ENCODE measurements around the gene ATP6V0A1. TPM values are rescaled to one million over a fixed set of nuclear protein-coding genes. Genes with fewer than 3 reads are reported as not detected.

Gene ATP6V0A1
- total RNA-seq = 10 to 100 TPM; 63.2 to 95.6 TPM

DNA sequence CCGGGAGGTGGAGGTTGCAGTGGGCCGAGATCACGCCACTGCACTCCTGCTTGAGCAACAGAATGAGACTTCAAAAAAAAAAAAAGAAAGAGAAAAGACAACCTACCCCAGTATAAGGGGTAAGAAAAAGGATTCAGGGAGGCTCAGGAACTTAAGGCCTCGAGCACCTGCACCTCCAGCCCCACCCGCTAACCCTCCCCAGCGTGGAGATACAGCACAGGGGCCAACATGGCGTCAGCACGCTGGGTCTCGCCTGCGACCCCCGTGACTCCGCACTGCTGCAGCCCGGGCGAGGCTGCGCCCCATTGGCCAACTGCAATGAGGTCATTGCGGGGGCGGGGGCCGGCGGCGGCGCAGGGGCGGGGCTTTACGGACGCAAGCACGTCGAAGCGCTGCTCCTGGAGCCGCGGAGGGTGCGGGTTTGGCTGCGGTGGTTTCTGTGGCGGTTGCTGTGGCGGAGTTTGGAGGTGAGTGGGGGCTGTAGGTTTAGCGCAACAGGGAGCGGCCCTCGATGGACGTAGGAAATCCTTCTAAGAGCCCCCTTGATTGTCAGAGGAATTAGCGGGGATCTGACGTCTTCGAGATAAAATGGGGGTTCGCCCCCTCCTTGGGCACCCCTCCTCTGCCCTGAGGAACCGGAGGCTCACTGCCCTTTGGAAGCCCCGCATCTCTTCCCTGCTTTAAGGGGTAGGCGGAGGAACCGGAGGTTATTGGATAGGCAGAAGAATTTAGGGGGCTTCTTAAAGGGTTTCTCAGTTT, at the start of gene ATP6V0A1:
TSS of gene ATP6V0A1 (plus strand) at position 382 of the 759 bp plus-strand sequence. CDS start 2,017 bp downstream, outside the sequence.
- DNase-seq (ENCODE audit: low spot score) (peak; percentile 81), ATAC-seq (ENCODE audit: insufficient number of reproducible peaks, low FRiP score, low read depth) (peak; percentile 44)
- Histone ChIP-seq H3K4me3 (peak within 1 kb of the TSS; percentile 97), H3K4me1 (ENCODE audit: control insufficient read depth in 1 of 2, low read depth in 2 of 2) (peaks cover 14 to 21% of the 10 kb centered on the region in 2 donors), H3K36me3 (no peaks in the 10 kb centered on the region), H3K27me3 (replicated peaks; ENCODE audit: insufficient read depth) (no peaks in the 10 kb centered on the region), H3K27ac (peak within 1 kb of the TSS; percentile 88 to 97), H3K9me3 (no peaks in the 10 kb centered on the region)
- TF ChIP-seq, protein P1, sequence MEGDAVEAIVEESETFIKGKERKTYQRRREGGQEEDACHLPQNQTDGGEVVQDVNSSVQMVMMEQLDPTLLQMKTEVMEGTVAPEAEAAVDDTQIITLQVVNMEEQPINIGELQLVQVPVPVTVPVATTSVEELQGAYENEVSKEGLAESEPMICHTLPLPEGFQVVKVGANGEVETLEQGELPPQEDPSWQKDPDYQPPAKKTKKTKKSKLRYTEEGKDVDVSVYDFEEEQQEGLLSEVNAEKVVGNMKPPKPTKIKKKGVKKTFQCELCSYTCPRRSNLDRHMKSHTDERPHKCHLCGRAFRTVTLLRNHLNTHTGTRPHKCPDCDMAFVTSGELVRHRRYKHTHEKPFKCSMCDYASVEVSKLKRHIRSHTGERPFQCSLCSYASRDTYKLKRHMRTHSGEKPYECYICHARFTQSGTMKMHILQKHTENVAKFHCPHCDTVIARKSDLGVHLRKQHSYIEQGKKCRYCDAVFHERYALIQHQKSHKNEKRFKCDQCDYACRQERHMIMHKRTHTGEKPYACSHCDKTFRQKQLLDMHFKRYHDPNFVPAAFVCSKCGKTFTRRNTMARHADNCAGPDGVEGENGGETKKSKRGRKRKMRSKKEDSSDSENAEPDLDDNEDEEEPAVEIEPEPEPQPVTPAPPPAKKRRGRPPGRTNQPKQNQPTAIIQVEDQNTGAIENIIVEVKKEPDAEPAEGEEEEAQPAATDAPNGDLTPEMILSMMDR (IDR thresholded peaks at IDR 0.05) = no peak

DNA sequence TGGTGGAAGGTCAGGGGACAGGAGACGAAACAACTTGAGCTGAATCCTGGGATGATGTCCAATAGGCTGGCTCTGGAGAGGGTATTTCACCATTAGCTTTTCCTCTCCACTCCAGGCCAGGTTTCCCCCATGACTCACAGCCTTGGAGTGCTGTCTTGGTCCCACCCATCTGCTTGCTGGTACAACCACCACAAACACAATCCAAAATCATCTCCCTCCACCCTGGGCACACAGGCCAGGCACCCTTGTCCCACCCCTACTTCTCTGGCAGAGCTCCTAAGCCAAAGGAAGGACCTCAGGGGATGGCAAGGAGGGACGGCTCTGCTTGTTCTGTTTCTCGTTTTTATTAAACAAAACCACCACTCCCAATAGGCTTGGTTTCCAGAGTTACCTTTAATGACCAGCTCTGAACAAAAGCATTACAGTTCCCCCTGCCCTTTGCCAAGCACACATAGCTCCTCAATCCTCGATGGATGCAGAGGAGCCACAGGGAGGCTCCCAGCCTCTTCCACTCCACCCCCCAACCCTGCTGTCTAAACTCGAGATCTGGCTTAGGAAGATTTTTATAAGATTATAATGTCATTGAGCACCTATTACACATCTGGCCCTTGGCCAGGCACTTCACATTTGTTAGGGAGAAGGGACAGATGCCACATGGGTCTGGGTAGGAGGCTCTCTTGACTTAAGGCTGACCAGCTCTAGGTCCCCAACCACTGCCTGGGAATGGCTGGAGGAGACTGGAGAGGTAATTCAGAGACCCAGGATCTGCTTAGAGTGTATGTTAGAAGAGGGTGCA, 49.0 kb upstream of the ATP6V0A1 start:
- H3K4me1 ChIP-seq (ENCODE audit: control insufficient read depth in 1 of 2, low read depth in 2 of 2) = peaks cover 66 to 92% of the 10 kb centered on the region in 2 donors
- peak overlapping the region; percentile 38 for H3K4me3 ChIP-seq
- TF ChIP-seq, protein P1 (IDR thresholded peaks at IDR 0.05) = no peak
- peaks cover 6% of the 10 kb centered on the region for H3K36me3 ChIP-seq
- no peaks in the 10 kb centered on the region for H3K27me3 ChIP-seq (replicated peaks; ENCODE audit: insufficient read depth)
- H3K9me3 ChIP-seq = no peaks in the 10 kb centered on the region
- DNase-seq (ENCODE audit: low spot score) (peak; percentile 73), ATAC-seq (ENCODE audit: insufficient number of reproducible peaks, low FRiP score, low read depth) (peak; percentile 77)
- H3K27ac ChIP-seq = peak overlapping the region; percentile 94 to 95

DNA sequence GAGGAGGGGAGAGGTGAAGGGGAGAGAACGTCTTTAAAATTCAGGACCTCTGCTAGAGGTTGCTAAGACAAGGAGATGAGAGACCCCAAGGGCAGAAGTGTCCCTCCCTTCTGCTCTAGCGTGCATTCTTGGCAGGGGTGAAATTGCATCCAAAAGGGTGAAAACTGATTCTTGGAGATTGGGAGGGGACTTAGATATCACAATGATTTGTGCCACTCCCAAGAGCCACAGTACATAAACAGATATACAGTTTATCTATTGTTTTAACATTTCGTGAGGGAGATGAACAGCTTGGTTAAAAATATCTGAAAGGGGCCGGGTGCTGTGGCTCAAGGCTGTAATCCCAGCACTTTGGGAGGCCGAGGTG, 48.4 kb upstream of the ATP6V0A1 start:
- Histone ChIP-seq H3K4me1 (ENCODE audit: control insufficient read depth in 1 of 2, low read depth in 2 of 2) (peaks cover 71 to 97% of the 10 kb centered on the region in 2 donors), H3K27ac (peak overlapping the region; percentile 83 to 94), H3K36me3 (peaks cover under 1% of the 10 kb centered on the region), H3K9me3 (no peaks in the 10 kb centered on the region), H3K27me3 (replicated peaks; ENCODE audit: insufficient read depth) (no peaks in the 10 kb centered on the region), H3K4me3 (peak overlapping the region; percentile 38)
- DNase-seq (ENCODE audit: low spot score) (no peak), ATAC-seq (ENCODE audit: insufficient number of reproducible peaks, low FRiP score, low read depth) (no peak)
- TF ChIP-seq, protein P1 (IDR thresholded peaks at IDR 0.05) = no peak

DNA sequence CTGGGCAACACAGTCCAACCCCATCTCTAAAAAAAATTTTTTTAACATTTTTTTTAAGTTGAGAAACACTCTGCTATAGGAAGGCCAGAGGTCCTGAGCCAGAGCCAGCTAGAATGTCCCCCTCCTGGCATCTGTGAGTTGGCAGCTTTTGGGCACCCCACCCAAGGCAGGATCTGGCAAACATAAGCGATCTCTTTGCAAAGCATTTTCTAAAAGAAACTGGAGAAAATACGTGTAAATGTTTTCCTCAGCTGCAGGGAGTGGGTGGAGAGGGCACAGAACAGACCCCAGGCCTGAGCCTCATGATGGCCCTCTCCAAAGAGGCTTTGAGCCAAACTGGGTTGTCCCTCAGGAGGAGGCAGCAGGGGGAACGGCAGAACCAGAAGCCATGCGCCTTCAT, 47.3 kb upstream of the ATP6V0A1 start:
- ATAC-seq (ENCODE audit: insufficient number of reproducible peaks, low FRiP score, low read depth) = no peak
- Histone ChIP-seq H3K4me3 (peak overlapping the region; percentile 41), H3K27me3 (replicated peaks; ENCODE audit: insufficient read depth) (no peaks in the 10 kb centered on the region), H3K4me1 (ENCODE audit: control insufficient read depth in 1 of 2, low read depth in 2 of 2) (peaks cover 72 to 100% of the 10 kb centered on the region in 2 donors), H3K36me3 (no peaks in the 10 kb centered on the region), H3K27ac (peak overlapping the region; percentile 83 to 94), H3K9me3 (no peaks in the 10 kb centered on the region)
- no peak for DNase-seq (ENCODE audit: low spot score)
- TF ChIP-seq, protein P1 (IDR thresholded peaks at IDR 0.05) = no peak

Measured in thoracic aorta (tissue), 2 donors.